ENCODE measurements around the gene GID4.

DNA sequence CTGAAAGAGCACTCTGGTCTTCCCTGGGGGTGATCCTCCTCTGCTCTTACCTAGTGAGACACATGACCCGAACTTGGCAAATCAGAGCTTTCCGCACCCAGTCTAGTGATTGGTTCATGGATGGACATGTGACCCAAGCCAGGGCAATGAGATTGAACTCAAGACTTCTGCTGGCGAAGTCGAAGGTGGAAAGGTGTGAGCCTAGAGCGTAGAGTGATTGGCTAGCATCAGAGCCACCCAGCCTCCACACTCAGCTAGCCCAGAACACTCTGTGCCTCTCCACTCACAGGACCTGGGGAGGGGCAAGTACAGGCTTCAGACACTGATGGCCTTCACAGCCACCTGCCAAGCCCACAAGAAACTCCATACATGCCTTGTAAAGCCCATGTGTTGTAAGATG, 17.8 kb upstream of the GID4 start:
- TF ChIP-seq POLR2A (IDR thresholded peaks at IDR 0.05; ENCODE audit: extremely low read depth, insufficient read length) (no peak), CTCF (IDR thresholded peaks at IDR 0.05; ENCODE audit: low read depth, low read length) (no peak), MYC (IDR thresholded peaks at IDR 0.05; ENCODE audit: low read depth, low read length) (no peak)
- TF ChIP-seq, protein P1, sequence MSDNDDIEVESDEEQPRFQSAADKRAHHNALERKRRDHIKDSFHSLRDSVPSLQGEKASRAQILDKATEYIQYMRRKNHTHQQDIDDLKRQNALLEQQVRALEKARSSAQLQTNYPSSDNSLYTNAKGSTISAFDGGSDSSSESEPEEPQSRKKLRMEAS (IDR thresholded peaks at IDR 0.05; ENCODE audit: low read depth, low read length), result no peak

Data from NB4 (cell line).